VCaP (cell line): ENCODE results near the gene TAP1.
A peak's percentile ranks its signal among the peaks of the same experiment; 100 is the strongest.

ENCODE experiments used
- H3K27ac ChIP-seq: fragments of 450-650 bp; 2 replicates; pipeline ENCODE4 v1.5.1; 2017
- TF ChIP-seq, protein P1 (sequence below): fragments of 450-650 bp; conservative IDR thresholded peaks from 2 replicates; pipeline ENCODE4 v1.5.1; 2017; ENCODE audit warnings: mild to moderate bottlenecking, moderate library complexity

Gene TAP1

DNA sequence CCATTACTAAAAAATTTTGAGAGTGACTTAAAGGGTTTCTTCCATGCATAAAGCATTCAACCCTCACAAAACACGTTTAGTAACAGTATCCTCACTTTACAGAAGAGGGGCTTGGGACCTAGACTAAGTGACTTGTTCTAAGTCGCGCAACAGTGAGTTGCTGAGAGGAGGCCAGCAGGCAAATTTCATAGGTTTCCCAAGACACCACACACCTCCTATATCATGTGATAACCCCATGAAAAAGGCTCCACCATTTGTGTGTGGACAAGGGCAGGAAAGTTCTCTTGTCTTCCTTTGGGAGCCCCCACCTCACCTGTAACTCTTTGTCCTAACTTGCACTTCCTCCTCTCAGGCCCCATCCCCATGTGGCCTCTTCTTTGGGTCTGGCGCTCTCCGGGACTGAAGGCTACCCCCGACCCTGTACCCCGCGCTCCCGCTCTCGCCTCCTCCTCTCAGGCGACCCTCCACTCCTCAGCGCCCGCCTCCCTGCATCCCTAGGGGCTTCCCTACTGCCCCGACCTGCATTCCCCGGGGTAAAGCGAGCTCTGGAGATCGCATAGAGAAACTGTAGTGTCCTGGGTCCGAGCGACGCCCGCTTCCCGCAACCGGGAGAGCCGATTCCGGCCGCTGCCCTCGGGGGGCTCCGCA is 10.0 kb downstream of the TAP1 start:
- TF ChIP-seq, protein P1, sequence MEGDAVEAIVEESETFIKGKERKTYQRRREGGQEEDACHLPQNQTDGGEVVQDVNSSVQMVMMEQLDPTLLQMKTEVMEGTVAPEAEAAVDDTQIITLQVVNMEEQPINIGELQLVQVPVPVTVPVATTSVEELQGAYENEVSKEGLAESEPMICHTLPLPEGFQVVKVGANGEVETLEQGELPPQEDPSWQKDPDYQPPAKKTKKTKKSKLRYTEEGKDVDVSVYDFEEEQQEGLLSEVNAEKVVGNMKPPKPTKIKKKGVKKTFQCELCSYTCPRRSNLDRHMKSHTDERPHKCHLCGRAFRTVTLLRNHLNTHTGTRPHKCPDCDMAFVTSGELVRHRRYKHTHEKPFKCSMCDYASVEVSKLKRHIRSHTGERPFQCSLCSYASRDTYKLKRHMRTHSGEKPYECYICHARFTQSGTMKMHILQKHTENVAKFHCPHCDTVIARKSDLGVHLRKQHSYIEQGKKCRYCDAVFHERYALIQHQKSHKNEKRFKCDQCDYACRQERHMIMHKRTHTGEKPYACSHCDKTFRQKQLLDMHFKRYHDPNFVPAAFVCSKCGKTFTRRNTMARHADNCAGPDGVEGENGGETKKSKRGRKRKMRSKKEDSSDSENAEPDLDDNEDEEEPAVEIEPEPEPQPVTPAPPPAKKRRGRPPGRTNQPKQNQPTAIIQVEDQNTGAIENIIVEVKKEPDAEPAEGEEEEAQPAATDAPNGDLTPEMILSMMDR = no peak
- peak overlapping the region; percentile 77 for H3K27ac ChIP-seq

- TF ChIP-seq, protein P1 = no peak
These were observed 10.8 kb downstream of the TAP1 start for GRCh38 chr6:32842690-32843089.

DNA sequence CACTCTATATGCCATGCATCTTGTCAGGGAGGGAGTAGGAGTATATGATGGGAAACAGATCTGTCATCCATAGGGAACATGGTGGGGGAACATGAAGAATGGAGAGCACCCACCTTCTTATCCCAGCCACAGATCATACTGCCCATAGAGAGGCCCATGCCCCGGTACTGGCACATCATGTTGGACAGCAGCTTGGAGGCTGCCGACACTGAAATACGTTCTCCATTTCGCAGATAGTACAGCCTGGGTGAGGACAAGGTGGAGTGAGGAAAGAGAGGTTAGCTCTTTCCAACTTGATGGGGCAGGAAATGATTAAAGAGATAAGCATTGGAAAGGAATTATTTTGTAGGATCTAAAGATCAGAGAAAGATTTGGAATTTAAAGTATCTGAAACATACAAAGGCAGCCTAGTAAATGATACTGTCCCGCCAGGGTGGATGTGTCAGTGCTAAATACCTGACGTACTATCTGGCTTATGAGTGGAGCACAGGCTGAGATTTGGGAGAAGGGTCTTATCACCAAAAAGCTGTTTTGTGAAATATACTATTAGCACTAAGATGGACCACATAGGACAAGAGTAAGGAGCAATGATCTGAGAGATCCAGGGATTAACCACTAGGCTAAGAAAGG is 11.4 kb downstream of the TAP1 start:
- no peak overlapping the region for H3K27ac ChIP-seq
- TF ChIP-seq, protein P1 = no peak

More at GRCh38 chr6:32842690-32843089, 10.8 kb downstream of the TAP1 start:
- H3K27ac ChIP-seq = peak overlapping the region; percentile 77; the same call in 1 of the 2 replicates

DNA sequence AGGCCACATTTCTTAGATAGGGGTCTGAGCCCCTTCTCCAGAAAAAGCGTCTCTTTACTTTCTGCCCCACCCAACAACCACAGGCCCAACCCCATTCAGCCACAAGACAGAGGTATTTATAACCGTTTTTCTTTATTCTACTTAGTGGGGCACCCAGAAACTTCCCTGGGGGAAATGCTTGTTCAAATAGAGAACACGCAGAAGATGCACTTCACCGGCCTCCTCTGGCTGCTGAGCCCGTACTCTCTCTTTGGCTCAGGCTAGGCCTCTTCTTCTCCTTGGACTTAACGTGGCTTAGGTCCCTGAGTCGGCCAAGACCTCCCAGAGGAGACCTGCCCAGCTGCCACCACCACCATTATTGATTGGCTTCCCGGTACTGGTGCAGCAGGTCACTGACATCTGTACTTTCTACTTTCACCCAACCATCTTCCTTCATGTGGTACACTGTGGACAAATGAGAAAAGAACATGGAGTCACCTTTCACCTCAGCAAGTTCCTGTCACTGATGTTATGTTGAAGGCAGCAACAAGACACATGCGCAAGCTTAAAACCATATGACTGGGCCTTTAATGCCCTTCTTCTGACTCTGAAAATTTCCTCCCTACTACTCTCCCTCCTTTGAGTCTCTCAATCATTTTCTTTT is 12.8 kb downstream of the TAP1 start:
- no peak overlapping the region for H3K27ac ChIP-seq
- TF ChIP-seq, protein P1 = no peak

DNA sequence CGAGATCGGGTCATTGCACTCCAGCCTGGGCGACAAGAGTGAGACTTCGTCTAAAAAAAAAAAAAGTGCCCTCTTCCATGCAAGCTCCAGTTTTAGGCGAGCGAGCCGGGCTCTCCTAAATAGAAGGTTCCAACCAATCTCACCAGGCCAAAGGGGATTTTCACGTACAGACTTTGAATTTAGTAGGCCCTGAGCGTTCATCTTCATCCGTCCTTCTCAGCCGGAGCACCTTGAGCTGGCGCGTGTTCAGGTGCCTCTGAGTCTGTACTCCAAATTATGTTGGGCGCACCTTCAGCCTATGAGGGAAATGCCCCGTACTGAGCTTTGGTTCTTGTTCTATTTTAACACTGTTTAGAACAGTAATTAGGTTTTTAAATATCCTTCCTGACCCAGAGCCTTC is 14.1 kb downstream of the TAP1 start:
- peak overlapping the region; percentile 87 for H3K27ac ChIP-seq
- TF ChIP-seq, protein P1 = no peak

GRCh38 chr6:32838114-32838958 is 15.2 kb downstream of the TAP1 start, which contains the start of gene TAP2:
Gene TAP2 (minus strand): TSS chr6:32838739. CDS start chr6:32838233, 506 bp downstream.
- TF ChIP-seq, protein P1 = peak; percentile 97
- H3K27ac ChIP-seq = peak within 1 kb of the TSS; percentile 87
